Measurements from ENCODE around the gene LBP.

Gene LBP

DNA sequence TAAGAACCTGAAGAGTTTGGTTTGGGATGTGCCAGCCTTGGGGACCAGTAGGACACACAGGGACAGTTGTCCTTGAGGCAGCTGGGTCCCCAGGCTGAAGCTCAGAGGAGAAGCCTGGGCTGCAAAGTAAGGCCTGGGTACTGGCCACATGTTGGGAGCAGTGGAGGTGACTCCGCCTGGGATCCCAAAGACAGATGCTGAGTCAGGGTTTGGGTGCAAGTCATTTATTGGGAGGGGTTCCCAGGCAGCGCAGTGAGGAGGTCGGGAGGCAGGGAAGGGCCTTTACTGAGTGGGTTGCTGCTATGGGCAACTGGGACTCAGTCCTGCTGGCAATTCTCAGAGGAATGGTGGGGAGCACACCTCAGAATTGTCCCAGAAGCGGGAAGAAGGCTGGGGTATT, 29.9 kb upstream of the LBP start:
- H3K4me3 ChIP-seq, result no peak overlapping the region
- H3K27me3 ChIP-seq, result no peaks in the 10 kb centered on the region
- H3K4me2 ChIP-seq, result no peak overlapping the region
- TF ChIP-seq Cebpa-rat (IDR thresholded peaks at IDR 0.05), result no peak
- no peaks in the 10 kb centered on the region for H3K36me3 ChIP-seq
- H3K9ac ChIP-seq, result no peak overlapping the region
- H3K4me1 ChIP-seq, result no peaks in the 10 kb centered on the region
- H3K9me3 ChIP-seq, result no peaks in the 10 kb centered on the region
- no peaks in the 10 kb centered on the region for H4K20me1 ChIP-seq
- no peak overlapping the region for H3K27ac ChIP-seq

DNA sequence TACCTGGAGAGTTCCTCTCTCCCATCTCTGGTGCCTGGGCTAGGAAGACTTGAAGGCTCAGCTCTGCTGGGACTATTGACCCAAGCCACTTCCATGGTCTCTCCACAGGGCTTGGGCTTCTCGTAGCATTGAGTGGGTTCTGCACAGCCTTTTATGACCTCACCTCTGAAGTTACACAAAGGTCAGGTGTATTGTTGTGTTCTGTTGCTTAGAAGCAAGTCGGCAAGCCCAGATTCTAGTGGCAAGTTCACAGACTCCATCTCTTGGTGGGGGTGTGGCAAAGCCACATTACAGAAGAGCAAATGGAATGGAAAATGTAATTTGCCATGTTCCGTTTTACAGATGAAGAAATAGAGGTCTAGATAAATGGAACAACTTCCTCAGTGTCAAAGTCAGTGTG, 28.9 kb upstream of the LBP start:
- no peak overlapping the region for H3K4me2 ChIP-seq
- H3K27me3 ChIP-seq, result no peaks in the 10 kb centered on the region
- no peak for TF ChIP-seq Cebpa-rat (IDR thresholded peaks at IDR 0.05)
- H3K27ac ChIP-seq, result no peak overlapping the region
- no peaks in the 10 kb centered on the region for H3K9me3 ChIP-seq
- H3K36me3 ChIP-seq, result no peaks in the 10 kb centered on the region
- H3K4me3 ChIP-seq, result no peak overlapping the region
- H3K9ac ChIP-seq, result no peak overlapping the region
- no peaks in the 10 kb centered on the region for H3K4me1 ChIP-seq
- H4K20me1 ChIP-seq, result no peaks in the 10 kb centered on the region

DNA sequence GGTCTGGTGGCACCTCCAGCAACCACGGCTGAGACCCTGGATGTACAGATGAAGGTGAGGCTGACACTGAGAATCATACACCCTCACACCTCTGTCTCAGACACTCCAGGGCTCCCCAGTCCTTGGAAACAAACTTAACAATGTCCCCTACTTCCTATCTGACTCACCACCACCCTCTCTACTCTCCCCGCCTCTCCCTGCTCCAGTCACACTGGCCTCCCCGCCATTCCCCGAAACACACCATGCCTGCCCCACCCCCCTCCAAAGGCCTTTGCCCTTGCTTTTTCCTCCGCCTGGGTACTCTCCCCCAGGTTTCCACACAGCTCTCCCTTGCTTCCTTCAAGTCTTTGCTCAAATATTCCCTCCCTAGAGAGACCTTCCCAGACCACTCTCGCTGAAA, 26.1 kb upstream of the LBP start:
- no peaks in the 10 kb centered on the region for H4K20me1 ChIP-seq
- H3K27ac ChIP-seq, result no peak overlapping the region
- H3K36me3 ChIP-seq, result no peaks in the 10 kb centered on the region
- no peak overlapping the region for H3K9ac ChIP-seq
- no peak for TF ChIP-seq Cebpa-rat (IDR thresholded peaks at IDR 0.05)
- H3K4me1 ChIP-seq, result no peaks in the 10 kb centered on the region
- no peak overlapping the region for H3K4me3 ChIP-seq
- no peaks in the 10 kb centered on the region for H3K9me3 ChIP-seq
- H3K27me3 ChIP-seq, result no peaks in the 10 kb centered on the region
- no peak overlapping the region for H3K4me2 ChIP-seq

DNA sequence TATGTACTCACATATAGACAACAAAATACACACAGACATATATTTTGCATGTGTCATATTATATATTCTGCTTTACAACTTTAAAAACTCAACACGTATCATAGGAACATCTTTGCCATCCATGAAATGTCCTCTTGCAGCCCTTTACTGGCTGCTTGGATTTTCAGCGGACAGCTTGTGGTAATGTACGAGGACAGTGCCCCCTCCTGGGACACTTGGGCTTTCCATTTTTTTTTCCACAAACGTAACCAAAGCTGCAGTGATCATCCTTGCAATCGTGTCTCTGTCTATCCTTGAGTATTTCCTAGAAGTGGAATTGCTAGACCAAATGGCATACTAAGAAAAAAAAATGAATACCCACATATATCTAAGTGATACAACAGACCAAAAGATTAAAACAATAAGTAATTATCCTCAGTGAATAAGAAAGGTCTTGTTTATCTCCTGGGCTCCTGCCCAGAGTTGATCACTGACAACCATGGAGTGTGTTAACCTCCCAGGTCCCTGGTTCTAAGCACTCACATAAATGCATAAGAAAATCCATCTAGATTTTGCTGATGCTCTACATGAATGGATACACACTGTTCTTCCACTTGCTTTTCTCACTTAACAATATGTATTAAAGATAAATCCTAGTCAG, 24.2 kb upstream of the LBP start:
- Histone ChIP-seq H3K36me3 (no peaks in the 10 kb centered on the region), H3K9ac (no peak overlapping the region), H3K4me1 (no peaks in the 10 kb centered on the region), H3K27me3 (no peaks in the 10 kb centered on the region), H4K20me1 (no peaks in the 10 kb centered on the region), H3K4me2 (no peak overlapping the region), H3K4me3 (no peak overlapping the region), H3K27ac (no peak overlapping the region), H3K9me3 (no peaks in the 10 kb centered on the region)
- TF ChIP-seq Cebpa-rat (IDR thresholded peaks at IDR 0.05), result no peak

DNA sequence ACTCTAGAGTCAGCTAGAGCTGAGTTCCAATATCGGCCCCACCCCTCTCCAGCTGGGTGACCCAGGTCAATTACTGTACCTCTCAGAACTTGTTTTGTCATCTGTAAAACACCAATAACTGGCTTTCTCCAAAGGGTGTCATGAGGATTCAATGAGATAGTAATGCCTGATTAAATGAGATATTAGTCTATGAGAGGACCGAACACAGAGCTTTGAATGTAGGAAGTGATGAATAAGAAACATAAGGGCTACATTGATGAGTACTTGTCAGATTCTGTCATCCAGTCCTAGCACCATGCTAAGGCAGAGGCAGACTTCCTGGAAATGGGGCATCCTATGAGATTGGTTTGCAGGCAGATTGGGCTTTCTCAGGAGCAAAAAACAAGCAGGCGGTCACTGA, 22.1 kb upstream of the LBP start:
- H4K20me1 ChIP-seq, result no peaks in the 10 kb centered on the region
- H3K27ac ChIP-seq, result no peak overlapping the region
- H3K27me3 ChIP-seq, result no peaks in the 10 kb centered on the region
- H3K36me3 ChIP-seq, result no peaks in the 10 kb centered on the region
- no peaks in the 10 kb centered on the region for H3K4me1 ChIP-seq
- no peak overlapping the region for H3K9ac ChIP-seq
- H3K4me2 ChIP-seq, result no peak overlapping the region
- H3K9me3 ChIP-seq, result no peaks in the 10 kb centered on the region
- H3K4me3 ChIP-seq, result no peak overlapping the region
- no peak for TF ChIP-seq Cebpa-rat (IDR thresholded peaks at IDR 0.05)

DNA sequence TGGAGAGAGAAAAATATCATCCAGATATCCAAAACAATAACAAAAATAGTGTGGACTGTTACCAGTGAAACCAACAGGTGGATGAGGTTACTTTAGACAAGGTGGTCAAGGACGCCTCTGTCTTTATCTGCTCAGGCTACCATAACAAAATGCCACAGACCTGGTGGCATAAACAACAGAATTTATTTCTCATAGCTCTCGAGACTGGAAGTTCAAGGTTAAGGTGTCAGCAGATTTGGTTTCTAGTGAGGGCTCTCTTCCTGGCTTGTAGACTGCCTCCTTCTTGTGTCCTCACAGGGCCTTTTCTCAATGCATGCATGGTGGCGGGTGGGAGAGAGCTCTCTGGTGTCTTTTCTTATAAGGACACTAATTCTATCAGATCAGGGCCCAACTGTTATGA, 21.1 kb upstream of the LBP start:
- Histone ChIP-seq H3K9ac (no peak overlapping the region), H3K4me2 (no peak overlapping the region), H3K9me3 (no peaks in the 10 kb centered on the region), H3K36me3 (no peaks in the 10 kb centered on the region), H4K20me1 (no peaks in the 10 kb centered on the region), H3K4me1 (no peaks in the 10 kb centered on the region), H3K4me3 (no peak overlapping the region), H3K27ac (no peak overlapping the region), H3K27me3 (no peaks in the 10 kb centered on the region)
- no peak for TF ChIP-seq Cebpa-rat (IDR thresholded peaks at IDR 0.05)

DNA sequence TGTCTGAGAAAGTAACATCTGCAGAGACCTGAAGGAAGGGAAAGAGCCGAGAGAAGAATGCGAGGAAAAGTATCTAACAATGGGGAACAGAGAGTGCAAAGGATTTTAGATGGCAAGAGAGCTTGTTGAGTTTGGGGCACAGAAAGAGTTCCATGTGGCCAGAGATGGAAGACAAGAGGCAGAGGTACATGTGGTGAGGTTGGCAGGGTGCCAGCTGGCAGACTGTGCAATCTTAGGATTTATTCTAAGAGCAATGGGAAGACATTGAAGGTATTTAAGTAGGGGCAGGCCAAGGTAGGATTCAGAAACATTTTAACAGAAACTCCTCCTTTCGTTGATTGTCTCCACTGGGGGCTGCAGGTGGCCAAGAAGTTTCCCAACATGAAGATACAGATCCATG, 20.4 kb upstream of the LBP start:
- H3K27me3 ChIP-seq, result no peaks in the 10 kb centered on the region
- TF ChIP-seq Cebpa-rat (IDR thresholded peaks at IDR 0.05), result no peak

DNA sequence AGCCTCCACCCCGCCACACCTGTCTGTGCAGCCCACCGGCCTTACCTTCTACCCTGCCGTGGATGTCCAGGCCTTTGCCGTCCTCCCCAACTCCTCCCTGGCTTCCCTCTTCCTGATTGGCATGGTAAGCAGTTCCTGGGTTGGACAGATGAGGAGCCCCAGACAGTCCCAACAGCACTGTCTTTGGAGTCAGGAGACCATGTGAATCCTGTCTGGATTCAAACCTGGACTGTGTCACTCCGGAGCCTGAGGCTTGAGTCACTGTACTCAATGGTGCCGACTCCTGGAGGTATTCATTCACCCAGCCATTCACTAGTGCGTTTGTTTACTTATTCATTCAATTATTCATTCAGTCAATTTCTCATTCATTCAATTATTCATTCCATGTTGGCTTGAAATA, 20.0 kb upstream of the LBP start:
- no peaks in the 10 kb centered on the region for H3K36me3 ChIP-seq
- no peak overlapping the region for H3K4me3 ChIP-seq
- H3K27ac ChIP-seq, result no peak overlapping the region
- no peak overlapping the region for H3K9ac ChIP-seq
- H4K20me1 ChIP-seq, result no peaks in the 10 kb centered on the region
- H3K4me2 ChIP-seq, result no peak overlapping the region
- no peak for TF ChIP-seq Cebpa-rat (IDR thresholded peaks at IDR 0.05)
- H3K9me3 ChIP-seq, result no peaks in the 10 kb centered on the region
- no peaks in the 10 kb centered on the region for H3K27me3 ChIP-seq
- H3K4me1 ChIP-seq, result no peaks in the 10 kb centered on the region

More for the DNA sequence above, 20.4 kb upstream of the LBP start:
- no peaks in the 10 kb centered on the region for H4K20me1 ChIP-seq
- H3K9me3 ChIP-seq, result no peaks in the 10 kb centered on the region
- no peak overlapping the region for H3K27ac ChIP-seq
- no peak overlapping the region for H3K4me3 ChIP-seq
- H3K36me3 ChIP-seq, result no peaks in the 10 kb centered on the region
- no peak overlapping the region for H3K4me2 ChIP-seq
- H3K9ac ChIP-seq, result no peak overlapping the region
- no peaks in the 10 kb centered on the region for H3K4me1 ChIP-seq

DNA sequence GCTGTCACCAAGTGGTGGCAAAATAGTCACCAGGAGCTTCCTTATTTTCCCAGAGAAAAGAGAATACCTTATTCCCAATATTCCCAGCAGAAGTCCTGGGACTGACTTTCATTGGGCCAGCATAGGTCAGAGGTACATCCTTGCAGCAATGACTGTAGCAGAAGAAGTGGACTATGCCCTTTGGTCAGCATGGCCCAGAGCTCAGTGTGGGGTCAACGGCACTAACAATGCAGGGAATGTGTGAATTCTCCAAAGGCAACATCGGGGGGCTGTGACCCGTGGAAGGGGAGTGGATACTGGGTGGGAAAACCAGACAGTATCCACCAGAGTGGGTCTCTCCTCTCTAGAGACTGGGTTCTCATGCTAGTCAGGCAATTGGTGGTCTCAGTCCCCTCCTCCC, 15.6 kb upstream of the LBP start:
- Histone ChIP-seq H3K27ac (no peak overlapping the region), H3K36me3 (no peaks in the 10 kb centered on the region), H3K9me3 (no peaks in the 10 kb centered on the region), H3K4me3 (no peak overlapping the region), H3K4me2 (no peak overlapping the region), H3K27me3 (no peaks in the 10 kb centered on the region), H3K4me1 (no peaks in the 10 kb centered on the region), H4K20me1 (no peaks in the 10 kb centered on the region), H3K9ac (no peak overlapping the region)
- TF ChIP-seq Cebpa-rat (IDR thresholded peaks at IDR 0.05), result no peak

DNA sequence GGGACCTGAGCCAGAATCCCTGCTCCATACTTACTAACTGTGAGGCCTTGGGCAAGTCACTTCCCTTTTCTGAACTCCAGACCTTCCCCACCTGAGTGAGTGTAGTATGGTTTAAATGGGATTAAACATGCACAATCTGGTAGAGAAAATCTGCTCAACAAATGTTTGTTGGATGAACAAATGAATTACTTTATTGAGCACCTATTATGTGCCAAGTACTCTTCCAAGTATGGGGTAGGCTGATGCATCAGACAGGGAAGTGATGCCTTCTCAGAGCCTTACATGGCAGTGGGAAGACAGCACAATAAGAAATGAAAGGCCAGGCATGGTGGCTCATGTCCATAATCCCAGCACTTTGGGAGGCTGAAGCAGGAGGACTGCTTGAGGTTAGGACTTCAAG, 15.0 kb upstream of the LBP start:
- no peak overlapping the region for H3K4me2 ChIP-seq
- H4K20me1 ChIP-seq, result no peaks in the 10 kb centered on the region
- no peak overlapping the region for H3K4me3 ChIP-seq
- H3K4me1 ChIP-seq, result no peaks in the 10 kb centered on the region
- H3K27me3 ChIP-seq, result no peaks in the 10 kb centered on the region
- H3K27ac ChIP-seq, result no peak overlapping the region
- no peak for TF ChIP-seq Cebpa-rat (IDR thresholded peaks at IDR 0.05)
- H3K9me3 ChIP-seq, result no peaks in the 10 kb centered on the region
- H3K9ac ChIP-seq, result no peak overlapping the region
- no peaks in the 10 kb centered on the region for H3K36me3 ChIP-seq

DNA sequence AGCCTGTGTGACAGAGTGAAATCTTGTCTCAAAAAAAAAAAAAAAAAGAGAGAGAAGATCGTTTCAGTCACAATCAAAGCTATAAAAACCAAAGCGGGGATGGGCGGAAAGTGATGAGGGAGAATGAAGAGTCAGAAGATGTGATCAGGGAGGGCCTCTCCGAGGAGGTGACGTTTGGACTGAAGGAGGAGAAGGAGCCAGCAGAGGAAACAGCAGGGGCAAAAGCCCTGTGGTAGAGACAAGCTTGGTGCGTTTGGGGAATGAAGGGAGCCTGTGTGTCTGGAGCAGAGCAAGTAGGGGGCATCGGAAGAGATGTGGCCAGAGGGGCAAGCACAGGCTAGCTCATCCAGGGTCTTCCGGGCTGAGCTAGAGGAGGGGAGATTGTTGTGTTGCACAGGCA, 14.5 kb upstream of the LBP start:
- no peaks in the 10 kb centered on the region for H3K27me3 ChIP-seq
- no peaks in the 10 kb centered on the region for H4K20me1 ChIP-seq
- no peak overlapping the region for H3K27ac ChIP-seq
- TF ChIP-seq Cebpa-rat (IDR thresholded peaks at IDR 0.05), result no peak
- H3K4me2 ChIP-seq, result no peak overlapping the region
- H3K9me3 ChIP-seq, result no peaks in the 10 kb centered on the region
- H3K4me3 ChIP-seq, result no peak overlapping the region
- peaks cover 2% of the 10 kb centered on the region for H3K4me1 ChIP-seq
- no peaks in the 10 kb centered on the region for H3K36me3 ChIP-seq
- no peak overlapping the region for H3K9ac ChIP-seq
